Measurements from ENCODE around the gene SMARCA1.
A peak's percentile ranks its signal among the peaks of the same experiment; 100 is the strongest.

SMARCA1 gene

GRCh38 chrX:129449148-129449547, 74.1 kb downstream of the SMARCA1 start:
- H3K27ac ChIP-seq, result no peak overlapping the region
- TF ChIP-seq, protein P1, sequence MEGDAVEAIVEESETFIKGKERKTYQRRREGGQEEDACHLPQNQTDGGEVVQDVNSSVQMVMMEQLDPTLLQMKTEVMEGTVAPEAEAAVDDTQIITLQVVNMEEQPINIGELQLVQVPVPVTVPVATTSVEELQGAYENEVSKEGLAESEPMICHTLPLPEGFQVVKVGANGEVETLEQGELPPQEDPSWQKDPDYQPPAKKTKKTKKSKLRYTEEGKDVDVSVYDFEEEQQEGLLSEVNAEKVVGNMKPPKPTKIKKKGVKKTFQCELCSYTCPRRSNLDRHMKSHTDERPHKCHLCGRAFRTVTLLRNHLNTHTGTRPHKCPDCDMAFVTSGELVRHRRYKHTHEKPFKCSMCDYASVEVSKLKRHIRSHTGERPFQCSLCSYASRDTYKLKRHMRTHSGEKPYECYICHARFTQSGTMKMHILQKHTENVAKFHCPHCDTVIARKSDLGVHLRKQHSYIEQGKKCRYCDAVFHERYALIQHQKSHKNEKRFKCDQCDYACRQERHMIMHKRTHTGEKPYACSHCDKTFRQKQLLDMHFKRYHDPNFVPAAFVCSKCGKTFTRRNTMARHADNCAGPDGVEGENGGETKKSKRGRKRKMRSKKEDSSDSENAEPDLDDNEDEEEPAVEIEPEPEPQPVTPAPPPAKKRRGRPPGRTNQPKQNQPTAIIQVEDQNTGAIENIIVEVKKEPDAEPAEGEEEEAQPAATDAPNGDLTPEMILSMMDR (conservative IDR thresholded peaks at IDR 0.05), result peak; percentile 42; the same call in 1 of the 2 replicates

DNA sequence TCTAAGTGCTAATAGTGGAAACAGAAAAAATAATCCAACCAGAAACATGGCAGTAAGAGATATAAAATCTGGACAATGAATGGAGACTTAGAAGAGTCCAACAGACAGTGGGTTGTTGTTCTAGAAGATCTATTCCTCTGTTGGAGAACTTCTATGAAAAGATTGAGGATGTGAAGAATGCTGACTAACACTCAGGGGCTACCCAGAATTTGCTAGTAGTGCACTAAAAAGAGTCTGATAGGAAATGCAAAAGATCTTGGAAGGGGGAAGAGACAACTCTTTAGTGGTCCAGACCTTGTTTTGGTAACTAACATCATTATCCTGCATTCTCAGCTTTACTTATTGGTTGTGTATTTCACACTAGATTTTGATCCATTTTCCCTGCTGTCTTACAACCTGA, 77.9 kb downstream of the SMARCA1 start:
- no peak overlapping the region for H3K27ac ChIP-seq
- TF ChIP-seq, protein P1 (conservative IDR thresholded peaks at IDR 0.05), result no peak

GRCh38 chrX:129433945-129434344, 89.3 kb downstream of the SMARCA1 start:
- TF ChIP-seq, protein P1 (conservative IDR thresholded peaks at IDR 0.05), result no peak
- H3K27ac ChIP-seq, result peak overlapping the region; percentile 62

GRCh38 chrX:129433461-129433860, 89.8 kb downstream of the SMARCA1 start:
- TF ChIP-seq, protein P1 (conservative IDR thresholded peaks at IDR 0.05), result no peak
- peak overlapping the region; percentile 62 for H3K27ac ChIP-seq

DNA sequence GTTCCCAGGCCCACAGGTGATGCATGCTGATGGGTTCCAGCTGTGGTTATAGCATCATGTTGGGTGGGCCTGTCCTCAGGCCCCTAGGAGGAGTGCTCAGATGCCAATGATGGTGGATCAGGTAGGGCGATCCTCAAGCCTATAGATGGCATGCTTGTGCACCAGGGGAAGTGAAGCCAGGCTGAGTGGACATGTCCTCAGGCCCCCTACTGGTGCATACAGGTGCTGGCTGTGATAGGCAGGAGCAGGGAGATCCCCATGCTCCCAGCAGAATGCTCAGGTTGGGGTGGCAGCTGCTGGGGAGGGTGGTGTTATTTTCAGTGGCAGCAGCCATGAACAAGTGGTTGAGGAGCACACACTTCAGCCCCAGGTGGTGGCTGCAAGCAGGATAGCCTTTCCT, 96.0 kb downstream of the SMARCA1 start:
- no peak overlapping the region for H3K27ac ChIP-seq
- TF ChIP-seq, protein P1 (conservative IDR thresholded peaks at IDR 0.05), result no peak

GRCh38 chrX:129423191-129423590, 100.1 kb downstream of the SMARCA1 start:
- TF ChIP-seq, protein P1 (conservative IDR thresholded peaks at IDR 0.05), result no peak
- H3K27ac ChIP-seq, result no peak overlapping the region

GRCh38 chrX:129404670-129405008, 118.7 kb downstream of the SMARCA1 start:
- TF ChIP-seq, protein P1 (conservative IDR thresholded peaks at IDR 0.05), result no peak

More at GRCh38 chrX:129404670-129405008, 118.7 kb downstream of the SMARCA1 start:
- H3K27ac ChIP-seq, result peak overlapping the region; percentile 72
